ENCODE results near the gene CPNE8. TPM values are rescaled to one million over a fixed set of nuclear protein-coding genes. Genes with fewer than 3 reads are reported as not detected.

The CPNE8 gene
- total RNA-seq, 1 donor from 2014 or later = 2.2 TPM

DNA sequence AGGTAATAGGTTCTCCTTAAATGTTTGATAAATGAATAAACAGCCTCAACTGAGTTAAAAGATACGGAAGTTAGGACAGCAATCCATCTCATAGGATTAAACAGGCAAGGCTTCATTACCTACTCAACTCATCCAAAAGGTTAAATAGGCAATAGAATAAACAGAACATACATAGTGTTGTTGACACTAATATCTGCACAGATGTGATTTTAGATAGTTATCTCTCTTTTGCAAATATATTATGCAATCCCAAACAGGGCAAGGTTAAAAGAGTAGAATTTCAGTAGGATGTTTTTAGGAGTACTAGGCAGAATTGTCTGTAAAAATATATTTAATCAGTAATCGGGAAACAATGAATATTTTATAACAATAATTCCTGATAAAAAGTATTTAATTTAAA, 276.3 kb downstream of the CPNE8 start:
- Mint-ChIP-seq H3K4me1 (no peaks in the 10 kb centered on the region), H3K9me3 (peaks cover 10% of the 10 kb centered on the region), H3K36me3 (ENCODE audit: low read depth) (no peaks in the 10 kb centered on the region), H3K27me3 (no peaks in the 10 kb centered on the region), H3K4me3 (no peak overlapping the region), H3K27ac (no peak overlapping the region)
- ChIA-PET CTCF (no interaction called here), POLR2A (no interaction called here)
- DNase-seq (no peak), ATAC-seq (ENCODE audit: low read depth) (no peak)
- intact Hi-C loops (cut with micrococcal nuclease) = no loop called here
- TF ChIP-seq, protein P1, sequence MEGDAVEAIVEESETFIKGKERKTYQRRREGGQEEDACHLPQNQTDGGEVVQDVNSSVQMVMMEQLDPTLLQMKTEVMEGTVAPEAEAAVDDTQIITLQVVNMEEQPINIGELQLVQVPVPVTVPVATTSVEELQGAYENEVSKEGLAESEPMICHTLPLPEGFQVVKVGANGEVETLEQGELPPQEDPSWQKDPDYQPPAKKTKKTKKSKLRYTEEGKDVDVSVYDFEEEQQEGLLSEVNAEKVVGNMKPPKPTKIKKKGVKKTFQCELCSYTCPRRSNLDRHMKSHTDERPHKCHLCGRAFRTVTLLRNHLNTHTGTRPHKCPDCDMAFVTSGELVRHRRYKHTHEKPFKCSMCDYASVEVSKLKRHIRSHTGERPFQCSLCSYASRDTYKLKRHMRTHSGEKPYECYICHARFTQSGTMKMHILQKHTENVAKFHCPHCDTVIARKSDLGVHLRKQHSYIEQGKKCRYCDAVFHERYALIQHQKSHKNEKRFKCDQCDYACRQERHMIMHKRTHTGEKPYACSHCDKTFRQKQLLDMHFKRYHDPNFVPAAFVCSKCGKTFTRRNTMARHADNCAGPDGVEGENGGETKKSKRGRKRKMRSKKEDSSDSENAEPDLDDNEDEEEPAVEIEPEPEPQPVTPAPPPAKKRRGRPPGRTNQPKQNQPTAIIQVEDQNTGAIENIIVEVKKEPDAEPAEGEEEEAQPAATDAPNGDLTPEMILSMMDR (IDR thresholded peaks at IDR 0.05) = no peak

GRCh38 chr12:38628288-38628687, 277.1 kb downstream of the CPNE8 start:
- ChIA-PET CTCF (no interaction called here), POLR2A (no interaction called here)
- H3K36me3 Mint-ChIP-seq (ENCODE audit: low read depth) = no peaks in the 10 kb centered on the region
- TF ChIP-seq, protein P1 (IDR thresholded peaks at IDR 0.05) = no peak
- no peak overlapping the region for H3K27ac Mint-ChIP-seq
- peaks cover 10% of the 10 kb centered on the region for H3K9me3 Mint-ChIP-seq
- no peaks in the 10 kb centered on the region for H3K4me1 Mint-ChIP-seq
- DNase-seq = no peak
- ATAC-seq (ENCODE audit: low read depth) = no peak
- H3K27me3 Mint-ChIP-seq = no peaks in the 10 kb centered on the region
- H3K4me3 Mint-ChIP-seq = no peak overlapping the region
- intact Hi-C loops (cut with micrococcal nuclease) = no loop called here

GRCh38 chr12:38625306-38625705, 280.1 kb downstream of the CPNE8 start:
- DNase-seq = no peak
- no peak overlapping the region for H3K4me3 Mint-ChIP-seq
- no peak for ATAC-seq (ENCODE audit: low read depth)
- TF ChIP-seq, protein P1 (IDR thresholded peaks at IDR 0.05) = no peak
- no peaks in the 10 kb centered on the region for H3K4me1 Mint-ChIP-seq
- no peaks in the 10 kb centered on the region for H3K36me3 Mint-ChIP-seq (ENCODE audit: low read depth)
- H3K9me3 Mint-ChIP-seq = peaks cover 10% of the 10 kb centered on the region
- CTCF ChIA-PET = no interaction called here
- no peaks in the 10 kb centered on the region for H3K27me3 Mint-ChIP-seq
- no peak overlapping the region for H3K27ac Mint-ChIP-seq
- intact Hi-C loops (cut with micrococcal nuclease) = no loop called here
- POLR2A ChIA-PET = no interaction called here

DNA sequence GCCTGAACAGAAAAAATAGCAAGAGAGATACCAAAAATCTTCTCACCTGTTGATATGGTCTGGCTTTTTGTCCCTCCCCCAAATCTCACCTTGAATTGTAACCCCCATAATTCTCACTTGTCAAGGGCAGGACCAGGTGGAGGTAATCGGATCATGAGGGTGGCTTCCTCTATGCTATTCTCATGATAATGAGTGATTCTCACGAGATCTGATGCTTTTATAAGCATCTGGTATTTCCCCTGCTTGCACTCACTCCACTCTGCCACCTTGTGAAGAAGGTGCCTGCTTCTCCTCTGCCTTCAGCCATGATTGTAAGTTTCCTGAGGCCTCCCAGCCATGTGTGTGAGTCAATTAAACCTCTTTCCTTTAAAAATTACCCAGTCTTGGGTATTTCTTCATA, 291.2 kb downstream of the CPNE8 start:
- no peak overlapping the region for H3K4me3 Mint-ChIP-seq
- no peaks in the 10 kb centered on the region for H3K27me3 Mint-ChIP-seq
- no peak overlapping the region for H3K27ac Mint-ChIP-seq
- H3K9me3 Mint-ChIP-seq = peaks cover 5% of the 10 kb centered on the region
- TF ChIP-seq, protein P1 (IDR thresholded peaks at IDR 0.05) = no peak
- ChIA-PET POLR2A (no interaction called here), CTCF (no interaction called here)
- no peaks in the 10 kb centered on the region for H3K36me3 Mint-ChIP-seq (ENCODE audit: low read depth)
- no peaks in the 10 kb centered on the region for H3K4me1 Mint-ChIP-seq
- intact Hi-C loops (cut with micrococcal nuclease) = no loop called here
- DNase-seq (no peak), ATAC-seq (ENCODE audit: low read depth) (no peak)

GRCh38 chr12:38610808-38611350, 294.5 kb downstream of the CPNE8 start:
- Mint-ChIP-seq H3K27ac (no peak overlapping the region), H3K27me3 (no peaks in the 10 kb centered on the region), H3K4me3 (no peak overlapping the region), H3K9me3 (peaks cover 5% of the 10 kb centered on the region), H3K4me1 (no peaks in the 10 kb centered on the region), H3K36me3 (ENCODE audit: low read depth) (no peaks in the 10 kb centered on the region)
- ChIA-PET CTCF (no interaction called here), POLR2A (no interaction called here)
- intact Hi-C loops (cut with micrococcal nuclease) = no loop called here
- ATAC-seq (ENCODE audit: low read depth) (no peak), DNase-seq (no peak)
- TF ChIP-seq, protein P1 (IDR thresholded peaks at IDR 0.05) = no peak

All from activated B cell treated with CpG ODN at 0.5 μM for 24 hours (primary cell).